Mesenchymal stem cell (in vitro differentiated cells and primary cell): Measurements from ENCODE around the gene HYI.

Experiments used
- DNase-seq: peaks from one replicate; pipeline ENCODE4 v3.0.0-alpha.2; 2013
- H2AFZ ChIP-seq: one replicate; pipeline ENCODE4 v1.6.1; 2013; ENCODE audit warnings: low read depth, mild to moderate bottlenecking, control low read depth, inconsistent platforms, low read length, moderate library complexity
- H2AK5ac ChIP-seq: 2 replicates; pipeline ENCODE4 v1.6.1; 2013; ENCODE audit warnings: low read length, moderate library complexity, mild to moderate bottlenecking, inconsistent platforms; ENCODE audit not compliant: severe bottlenecking
- H2BK120ac ChIP-seq: one replicate; pipeline ENCODE4 v1.6.1; 2013; ENCODE audit warnings: low read depth, mild to moderate bottlenecking, inconsistent platforms, low read length, moderate library complexity
- H2BK12ac ChIP-seq, 2 experiments: one replicate each; pipeline ENCODE4 v1.6.1; 2013; ENCODE audit warnings: inconsistent platforms in 2 of 2, low read length in 2 of 2, mild to moderate bottlenecking in 2 of 2, moderate library complexity in 2 of 2, control low read depth in 1 of 2
- H2BK15ac ChIP-seq: one replicate; pipeline ENCODE4 v1.6.1; 2013; ENCODE audit warnings: mild to moderate bottlenecking, low read depth, inconsistent platforms; ENCODE audit not compliant: poor library complexity, severe bottlenecking
- H2BK5ac ChIP-seq: 2 replicates; pipeline ENCODE4 v1.6.1; 2013; ENCODE audit warnings: low read depth, mild to moderate bottlenecking, low read length, control low read depth, inconsistent platforms; ENCODE audit not compliant: poor library complexity, severe bottlenecking
- H3K14ac ChIP-seq, 2 experiments: one replicate each; pipeline ENCODE4 v1.6.1; 2013; ENCODE audit warnings: inconsistent platforms in 2 of 2, low read length in 2 of 2, control low read depth in 1 of 2, mild to moderate bottlenecking in 1 of 2, moderate library complexity in 1 of 2
- H3K18ac ChIP-seq, 2 experiments: one replicate each; pipeline ENCODE4 v1.6.1; 2013; ENCODE audit warnings: inconsistent platforms in 2 of 2, low read length in 2 of 2, control low read depth in 1 of 2, low read depth in 1 of 2, mild to moderate bottlenecking in 1 of 2
- H3K23ac ChIP-seq, 2 experiments: one replicate each; pipeline ENCODE4 v1.6.1; 2013; ENCODE audit warnings: inconsistent platforms in 2 of 2, low read length in 2 of 2, mild to moderate bottlenecking in 2 of 2, moderate library complexity in 2 of 2, control low read depth in 1 of 2
- H3K27ac ChIP-seq: 2 replicates; pipeline ENCODE4 v1.5.1; 2013; ENCODE audit warnings: mild to moderate bottlenecking, moderate library complexity, low read length, control low read depth, inconsistent platforms; ENCODE audit not compliant: poor library complexity, severe bottlenecking
- H3K27me3 ChIP-seq, 2 experiments: 2 replicates each; pipeline versions ENCODE4 v1.6.1 to v1.7.0; 2013; ENCODE audit warnings: low read length in 2 of 2, mild to moderate bottlenecking in 2 of 2, moderate library complexity in 2 of 2, control low read depth in 1 of 2, inconsistent platforms in 1 of 2; ENCODE audit not compliant: control insufficient read depth in 1 of 2, insufficient read depth in 1 of 2
- H3K36me3 ChIP-seq, 2 experiments: 2 replicates each; pipeline versions ENCODE4 v1.6.1 to v1.7.0; 2013; ENCODE audit warnings: low read length in 2 of 2, control low read depth in 1 of 2, inconsistent platforms in 1 of 2, low read depth in 1 of 2, mild to moderate bottlenecking in 1 of 2; ENCODE audit not compliant: insufficient read depth in 2 of 2, control insufficient read depth in 1 of 2
- H3K4ac ChIP-seq, 2 experiments: one replicate each; pipeline ENCODE4 v1.6.1; 2013; ENCODE audit warnings: inconsistent platforms in 2 of 2, low read length in 2 of 2, mild to moderate bottlenecking in 2 of 2, moderate library complexity in 2 of 2, control low read depth in 1 of 2, low read depth in 1 of 2
- H3K4me1 ChIP-seq: 2 replicates; pipeline ENCODE4 v1.6.1; 2013; ENCODE audit warnings: low read depth, low read length, control low read depth; ENCODE audit not compliant: control insufficient read depth, insufficient read depth
- H3K4me2 ChIP-seq: 2 replicates; pipeline ENCODE4 v1.6.1; 2013; ENCODE audit warnings: low read length, mild to moderate bottlenecking, inconsistent platforms; ENCODE audit not compliant: poor library complexity, severe bottlenecking
- H3K4me3 ChIP-seq, 2 experiments: 2 replicates each; pipeline versions ENCODE4 v1.5.1 to v1.7.0; 2013; ENCODE audit warnings: low read length in 2 of 2, mild to moderate bottlenecking in 2 of 2, control low read depth in 1 of 2, low read depth in 1 of 2; ENCODE audit not compliant: insufficient read depth in 1 of 2
- H3K79me1 ChIP-seq: replicated peaks from 2 replicates; pipeline ENCODE4 v1.6.1; 2013; ENCODE audit warnings: mild to moderate bottlenecking, control low read depth, low read length, inconsistent platforms; ENCODE audit not compliant: poor library complexity, severe bottlenecking
- H3K9ac ChIP-seq: 2 replicates; pipeline ENCODE4 v1.7.0; 2013; ENCODE audit warnings: mild to moderate bottlenecking, low read length, moderate library complexity
- H3K9me3 ChIP-seq: 2 replicates; pipeline ENCODE4 v1.7.0; 2013; ENCODE audit warnings: mild to moderate bottlenecking, low read length; ENCODE audit not compliant: control insufficient read depth
- H4K8ac ChIP-seq: one replicate; pipeline ENCODE4 v1.6.1; 2013; ENCODE audit warnings: inconsistent platforms, mild to moderate bottlenecking, low read length, moderate library complexity
- H4K91ac ChIP-seq: one replicate; pipeline ENCODE4 v1.6.1; 2013; ENCODE audit warnings: mild to moderate bottlenecking, low read length, inconsistent platforms
- WGBS: methylation state at CpG from one replicate; pipeline ENCODE4 v1.1.7; 2013; ENCODE audit warnings: mixed read lengths; 5-methylcytosine and 5-hydroxymethylcytosine counted together

Gene HYI

GRCh38 chr1:43446388-43446740 is 7.4 kb downstream of the HYI start:
- H3K4me1 ChIP-seq = no peaks in the 10 kb centered on the region
- no peak overlapping the region for H2BK120ac ChIP-seq
- no peak overlapping the region for H3K4me3 ChIP-seq
- no peak overlapping the region for H3K9ac ChIP-seq
- H3K4ac ChIP-seq = no peak overlapping the region
- no peak for DNase-seq
- no peak overlapping the region for H3K23ac ChIP-seq
- no peak overlapping the region for H3K27ac ChIP-seq
- H3K9me3 ChIP-seq = no peaks in the 10 kb centered on the region
- H3K4me2 ChIP-seq = no peak overlapping the region
- H4K8ac ChIP-seq = no peak overlapping the region
- H2BK5ac ChIP-seq = no peak overlapping the region
- H2AFZ ChIP-seq = no peak overlapping the region
- H3K27me3 ChIP-seq = no peaks in the 10 kb centered on the region
- H3K79me1 ChIP-seq = peaks cover 6% of the 10 kb centered on the region
- no peak overlapping the region for H2BK15ac ChIP-seq
- WGBS = 98% methylated on average over 4 of the region's 4 CpGs
- no peak overlapping the region for H4K91ac ChIP-seq
- H3K18ac ChIP-seq = no peak overlapping the region
- H2BK12ac ChIP-seq = no peak overlapping the region
- H3K14ac ChIP-seq = no peak overlapping the region
- H2AK5ac ChIP-seq = no peak overlapping the region
- H3K36me3 ChIP-seq = peaks cover 95 to 98% of the 10 kb centered on the region in 2 experiments

- H2BK15ac ChIP-seq = no peak overlapping the region
- H2BK12ac ChIP-seq = no peak overlapping the region
- H3K36me3 ChIP-seq = peaks cover 95 to 98% of the 10 kb centered on the region in 2 experiments
- no peak overlapping the region for H2BK120ac ChIP-seq
- H2AFZ ChIP-seq = no peak overlapping the region
- H2BK5ac ChIP-seq = no peak overlapping the region
- no peaks in the 10 kb centered on the region for H3K27me3 ChIP-seq
- H3K23ac ChIP-seq = no peak overlapping the region
- 89% methylated on average over 9 of the region's 10 CpGs for WGBS
- H4K8ac ChIP-seq = no peak overlapping the region
- no peak overlapping the region for H3K14ac ChIP-seq
- no peak overlapping the region for H3K9ac ChIP-seq
- peaks cover 3% of the 10 kb centered on the region for H3K79me1 ChIP-seq
- no peak overlapping the region for H3K4ac ChIP-seq
- no peaks in the 10 kb centered on the region for H3K4me1 ChIP-seq
- no peak for DNase-seq
- no peak overlapping the region for H3K4me3 ChIP-seq
- no peak overlapping the region for H3K27ac ChIP-seq
- no peaks in the 10 kb centered on the region for H3K9me3 ChIP-seq
- H4K91ac ChIP-seq = no peak overlapping the region
- H3K4me2 ChIP-seq = no peak overlapping the region
- H2AK5ac ChIP-seq = no peak overlapping the region
- H3K18ac ChIP-seq = no peak overlapping the region
Measured at GRCh38 chr1:43445606-43446387, 7.9 kb downstream of the HYI start.

- H3K27me3 ChIP-seq = no peaks in the 10 kb centered on the region
- 62% methylated on average over 1 of the region's 1 CpG for WGBS
- no peak overlapping the region for H4K91ac ChIP-seq
- peak; percentile 18 for DNase-seq
- H2BK12ac ChIP-seq = no peak overlapping the region
- H2AK5ac ChIP-seq = no peak overlapping the region
- no peak overlapping the region for H4K8ac ChIP-seq
- H3K4ac ChIP-seq = no peak overlapping the region
- H3K27ac ChIP-seq = no peak overlapping the region
- H2BK15ac ChIP-seq = no peak overlapping the region
- no peak overlapping the region for H3K9ac ChIP-seq
- H3K79me1 ChIP-seq = no peaks in the 10 kb centered on the region
- no peak overlapping the region for H3K4me2 ChIP-seq
- H3K23ac ChIP-seq = no peak overlapping the region
- H2AFZ ChIP-seq = no peak overlapping the region
- no peak overlapping the region for H3K4me3 ChIP-seq
- no peaks in the 10 kb centered on the region for H3K4me1 ChIP-seq
- no peak overlapping the region for H2BK5ac ChIP-seq
- H3K9me3 ChIP-seq = no peaks in the 10 kb centered on the region
- peaks cover 93 to 98% of the 10 kb centered on the region in 2 experiments for H3K36me3 ChIP-seq
- H2BK120ac ChIP-seq = no peak overlapping the region
- no peak overlapping the region for H3K14ac ChIP-seq
- H3K18ac ChIP-seq = no peak overlapping the region
Measured at GRCh38 chr1:43444836-43445235, 8.9 kb downstream of the HYI start.

- no peak overlapping the region for H2AFZ ChIP-seq
- no peaks in the 10 kb centered on the region for H3K79me1 ChIP-seq
- H2BK120ac ChIP-seq = no peak overlapping the region
- no peak for DNase-seq
- no peak overlapping the region for H3K4me2 ChIP-seq
- no peak overlapping the region for H3K27ac ChIP-seq
- no peak overlapping the region for H2AK5ac ChIP-seq
- no peak overlapping the region for H3K18ac ChIP-seq
- no peak overlapping the region for H3K4ac ChIP-seq
- no peak overlapping the region for H3K23ac ChIP-seq
- no peaks in the 10 kb centered on the region for H3K27me3 ChIP-seq
- no peak overlapping the region for H4K91ac ChIP-seq
- no peaks in the 10 kb centered on the region for H3K9me3 ChIP-seq
- no peak overlapping the region for H3K9ac ChIP-seq
- H2BK12ac ChIP-seq = no peak overlapping the region
- no peak overlapping the region for H3K14ac ChIP-seq
- H3K36me3 ChIP-seq = peaks cover 93 to 98% of the 10 kb centered on the region in 2 experiments
- no peak overlapping the region for H4K8ac ChIP-seq
- no peak overlapping the region for H2BK5ac ChIP-seq
- WGBS = 93% methylated on average over 13 of the region's 13 CpGs
- no peak overlapping the region for H3K4me3 ChIP-seq
- no peak overlapping the region for H2BK15ac ChIP-seq
- H3K4me1 ChIP-seq = no peaks in the 10 kb centered on the region
Measured at GRCh38 chr1:43444151-43444828, 9.4 kb downstream of the HYI start.
